HG03064 (cell line): ENCODE measurements around the gene ZNF212.
"Not testable (repeated sequence)": the region's sequence is repeated elsewhere in the genome, so short reads cannot be mapped to it uniquely, and the experiment has no call there.

Source experiments
- ATAC-seq: cut with Tn5 transposase; IDR thresholded peaks from one replicate; pipeline ENCODE4 v1.9.1; 2021; ENCODE audit warnings: low read depth; ENCODE audit not compliant: unreplicated experiment

Gene ZNF212

GRCh38 chr7:149218469-149219420 lies 20.7 kb upstream of the ZNF212 start:
- ATAC-seq, result no peak

DNA sequence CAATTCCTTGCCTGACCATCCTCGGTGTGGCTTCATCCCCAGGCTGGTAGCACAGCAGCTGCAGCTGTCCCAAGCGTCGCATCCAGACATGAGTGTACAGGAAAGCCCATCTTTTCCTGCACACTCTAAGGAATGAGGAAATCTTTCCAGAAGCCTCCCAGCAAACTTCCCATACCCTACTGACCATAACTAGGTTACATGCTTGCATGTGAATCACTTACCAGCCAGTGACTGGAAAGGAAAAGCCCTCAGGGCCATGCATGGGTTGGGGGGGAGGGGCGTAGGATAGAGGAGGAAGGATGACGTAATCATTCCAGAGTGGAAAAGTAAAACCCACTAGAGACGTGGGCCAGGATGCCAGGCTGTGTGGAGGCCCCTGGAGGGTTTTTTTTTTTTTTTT lies 18.9 kb upstream of the ZNF212 start:
- no peak for ATAC-seq

- ATAC-seq, result no peak
Measured at GRCh38 chr7:149223176-149223575, 16.3 kb upstream of the ZNF212 start.

- ATAC-seq, result no peak
Measured at GRCh38 chr7:149223761-149224160, 15.7 kb upstream of the ZNF212 start.

DNA sequence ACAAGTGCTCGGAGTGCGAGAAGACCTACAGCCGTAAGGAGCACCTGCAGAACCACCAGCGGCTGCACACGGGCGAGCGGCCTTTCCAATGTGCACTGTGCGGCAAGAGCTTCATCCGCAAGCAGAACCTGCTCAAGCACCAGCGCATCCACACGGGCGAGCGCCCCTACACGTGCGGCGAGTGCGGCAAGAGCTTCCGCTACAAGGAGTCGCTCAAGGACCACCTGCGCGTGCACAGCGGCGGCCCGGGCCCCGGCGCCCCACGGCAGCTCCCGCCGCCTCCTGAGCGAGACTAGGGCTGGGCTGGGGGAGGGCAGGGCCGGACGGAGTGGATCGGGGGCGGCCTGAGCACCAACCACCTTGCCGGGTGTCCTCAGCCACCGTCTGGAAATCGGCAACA lies 15.1 kb upstream of the ZNF212 start:
- no peak for ATAC-seq

- ATAC-seq, result no peak
Measured at GRCh38 chr7:149225106-149225505, 14.3 kb upstream of the ZNF212 start.

DNA sequence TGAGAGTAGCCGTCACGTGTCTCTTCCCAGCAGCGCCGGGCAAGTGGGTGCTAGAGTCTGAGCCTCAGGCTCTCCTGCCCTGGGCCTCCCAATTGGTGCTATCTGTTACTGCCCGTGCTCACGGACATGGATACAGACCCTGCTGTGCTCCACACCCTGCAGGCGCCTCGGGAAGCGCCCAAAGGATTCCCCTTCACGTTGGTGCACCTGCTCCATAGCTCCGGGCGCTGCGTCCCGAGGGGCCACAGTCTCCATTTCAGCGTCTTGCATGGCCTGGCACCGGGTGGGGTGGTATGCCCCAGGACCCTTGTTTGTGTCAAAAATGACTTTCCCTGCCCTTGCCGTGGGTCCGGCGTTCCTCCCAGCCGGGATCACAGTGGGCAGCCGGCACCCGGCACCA lies 13.8 kb upstream of the ZNF212 start:
- ATAC-seq, result no peak

GRCh38 chr7:149226366-149226765 lies 13.1 kb upstream of the ZNF212 start:
- ATAC-seq, result not testable (repeated sequence)

DNA sequence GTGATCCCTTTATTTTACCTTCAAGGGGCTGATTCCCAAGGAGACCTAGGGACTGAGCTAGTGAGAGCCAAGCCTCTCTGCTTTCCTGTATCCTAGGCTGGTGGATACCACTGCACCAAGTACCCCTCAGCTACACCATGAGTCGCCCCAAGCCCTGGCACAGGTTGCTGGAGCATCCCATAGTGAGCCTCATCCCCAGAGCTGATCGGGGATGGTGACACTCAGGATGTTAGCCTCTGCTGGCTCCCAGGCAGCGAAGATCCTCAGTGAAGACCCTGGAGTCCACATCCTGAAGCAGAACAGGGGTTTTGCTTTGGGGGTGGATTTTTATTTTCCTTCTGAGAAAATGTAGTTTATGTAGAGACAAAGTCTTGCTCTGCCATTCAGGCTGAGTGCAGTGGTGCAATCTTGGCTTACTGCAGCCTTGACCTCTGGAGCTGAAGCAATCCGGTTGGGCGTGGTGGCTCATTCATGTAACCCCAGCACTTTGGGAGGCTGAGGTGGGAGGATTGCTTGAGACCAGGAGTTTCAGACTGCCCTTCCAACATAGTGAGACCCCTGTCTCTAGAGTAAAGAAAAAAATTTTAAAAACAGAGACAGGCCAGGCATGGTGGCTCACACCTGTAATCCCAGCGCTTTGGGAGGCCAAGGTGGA lies 12.5 kb upstream of the ZNF212 start:
- no peak for ATAC-seq

GRCh38 chr7:149228831-149229471 lies 10.5 kb upstream of the ZNF212 start:
- no peak for ATAC-seq

DNA sequence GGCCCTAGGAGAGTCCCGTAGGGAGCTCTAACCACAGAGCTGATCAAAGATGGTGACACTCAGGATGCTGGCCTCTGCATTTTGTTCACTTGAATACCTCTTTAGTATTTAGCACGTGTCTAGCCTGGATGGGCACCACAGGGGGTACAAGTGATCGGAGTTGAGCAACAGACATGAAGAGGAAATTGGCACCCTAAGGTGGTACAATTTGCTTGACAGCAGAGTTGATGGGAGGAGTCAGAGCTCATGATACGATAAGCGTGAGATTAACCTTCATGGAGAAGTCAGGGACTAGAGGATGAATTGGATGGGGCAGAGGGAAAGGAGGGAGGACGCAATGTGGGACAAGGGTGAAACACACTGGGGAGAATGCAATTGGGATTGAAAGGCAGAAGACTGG lies 9.9 kb upstream of the ZNF212 start:
- ATAC-seq, result no peak

- no peak for ATAC-seq
Measured at GRCh38 chr7:149232362-149232761, 7.1 kb upstream of the ZNF212 start.

DNA sequence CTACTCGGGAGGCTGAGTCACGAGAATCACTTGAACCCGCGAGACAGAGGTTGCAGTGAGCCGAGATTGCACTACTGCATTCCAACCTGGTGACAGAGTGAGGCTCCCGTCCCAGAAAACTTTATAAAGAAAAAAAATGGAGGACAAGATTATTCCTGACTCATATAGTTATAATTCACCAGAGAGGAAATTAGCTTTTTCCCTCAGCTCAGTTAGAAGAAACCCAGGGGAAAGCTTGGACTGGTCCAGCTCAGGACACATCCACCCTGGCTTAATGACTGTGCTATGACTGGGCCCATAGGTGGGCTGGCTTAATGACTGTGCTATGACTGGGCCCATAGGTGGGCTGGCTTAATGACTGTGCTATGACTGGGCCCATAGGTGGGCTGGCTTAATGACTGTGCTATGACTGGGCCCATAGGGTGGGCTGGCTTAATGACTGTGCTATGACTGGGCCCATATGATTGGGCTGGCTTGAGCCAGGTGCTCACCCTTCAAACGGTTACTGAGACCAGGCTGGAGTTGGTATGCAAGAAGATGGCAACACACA lies 5.7 kb upstream of the ZNF212 start:
- not testable (repeated sequence) for ATAC-seq

- no peak for ATAC-seq
Measured at GRCh38 chr7:149237502-149237901, 1.9 kb upstream of the ZNF212 start.

- ATAC-seq, result no peak
Measured at GRCh38 chr7:149238051-149238450, 1.4 kb upstream of the ZNF212 start.

- ATAC-seq, result no peak
Measured at GRCh38 chr7:149240637-149241036, 1.2 kb downstream of the ZNF212 start.

- no peak for ATAC-seq
Measured at GRCh38 chr7:149241696-149242095, 2.2 kb downstream of the ZNF212 start.

GRCh38 chr7:149245244-149245643 lies 5.8 kb downstream of the ZNF212 start:
- ATAC-seq, result no peak

DNA sequence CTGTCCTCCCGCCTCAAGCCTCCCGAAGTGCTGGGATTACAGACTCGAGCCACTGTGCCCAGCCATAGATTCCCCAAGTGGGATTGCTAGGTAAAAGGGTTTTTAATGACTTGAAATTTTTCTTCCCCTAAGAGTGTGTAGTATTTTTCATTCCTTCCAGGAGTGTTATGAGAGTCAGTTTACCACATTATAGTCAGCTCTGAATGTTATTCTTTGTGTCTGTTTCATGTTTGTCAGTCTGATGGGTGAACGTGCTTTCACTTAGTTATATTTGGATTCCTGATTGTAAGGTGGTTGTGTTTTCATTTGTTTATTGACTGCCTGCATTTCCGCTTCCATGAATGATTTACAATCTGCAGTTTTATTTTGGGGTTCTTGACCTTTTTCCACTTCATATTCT lies 6.3 kb downstream of the ZNF212 start:
- ATAC-seq, result no peak

- ATAC-seq, result no peak
Measured at GRCh38 chr7:149248777-149249176, 9.3 kb downstream of the ZNF212 start.

- ATAC-seq, result not testable (repeated sequence)
Measured at GRCh38 chr7:149250151-149250550, 10.7 kb downstream of the ZNF212 start.
